ENCODE measurements around the gene MDFI.

DNA sequence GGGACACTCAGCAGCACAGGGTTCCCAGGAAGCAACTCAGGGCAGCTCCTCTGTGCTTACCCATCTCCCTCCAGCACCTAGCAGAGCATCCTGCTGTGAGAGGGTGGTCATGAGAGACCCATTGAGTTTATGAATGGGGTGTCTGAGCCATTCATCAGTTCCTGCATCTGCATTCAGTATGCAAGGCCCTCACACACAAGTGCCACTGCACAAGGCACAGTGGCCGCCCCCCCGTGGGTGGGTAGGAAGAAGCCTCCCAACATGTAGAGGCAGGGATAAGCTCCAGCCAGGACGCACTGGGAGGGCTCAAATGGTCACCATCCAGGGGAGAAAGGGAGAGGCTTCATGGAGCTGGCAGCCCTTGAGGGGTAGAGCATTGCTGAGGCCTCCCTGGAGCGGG lies 49.0 kb upstream of the MDFI start:
- TF ChIP-seq, protein P1, sequence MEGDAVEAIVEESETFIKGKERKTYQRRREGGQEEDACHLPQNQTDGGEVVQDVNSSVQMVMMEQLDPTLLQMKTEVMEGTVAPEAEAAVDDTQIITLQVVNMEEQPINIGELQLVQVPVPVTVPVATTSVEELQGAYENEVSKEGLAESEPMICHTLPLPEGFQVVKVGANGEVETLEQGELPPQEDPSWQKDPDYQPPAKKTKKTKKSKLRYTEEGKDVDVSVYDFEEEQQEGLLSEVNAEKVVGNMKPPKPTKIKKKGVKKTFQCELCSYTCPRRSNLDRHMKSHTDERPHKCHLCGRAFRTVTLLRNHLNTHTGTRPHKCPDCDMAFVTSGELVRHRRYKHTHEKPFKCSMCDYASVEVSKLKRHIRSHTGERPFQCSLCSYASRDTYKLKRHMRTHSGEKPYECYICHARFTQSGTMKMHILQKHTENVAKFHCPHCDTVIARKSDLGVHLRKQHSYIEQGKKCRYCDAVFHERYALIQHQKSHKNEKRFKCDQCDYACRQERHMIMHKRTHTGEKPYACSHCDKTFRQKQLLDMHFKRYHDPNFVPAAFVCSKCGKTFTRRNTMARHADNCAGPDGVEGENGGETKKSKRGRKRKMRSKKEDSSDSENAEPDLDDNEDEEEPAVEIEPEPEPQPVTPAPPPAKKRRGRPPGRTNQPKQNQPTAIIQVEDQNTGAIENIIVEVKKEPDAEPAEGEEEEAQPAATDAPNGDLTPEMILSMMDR (IDR thresholded peaks at IDR 0.05), result no peak
- TF ChIP-seq POLR2A (IDR thresholded peaks at IDR 0.05), result no peak
